ENCODE measurements around the gene TEX9.

DNA sequence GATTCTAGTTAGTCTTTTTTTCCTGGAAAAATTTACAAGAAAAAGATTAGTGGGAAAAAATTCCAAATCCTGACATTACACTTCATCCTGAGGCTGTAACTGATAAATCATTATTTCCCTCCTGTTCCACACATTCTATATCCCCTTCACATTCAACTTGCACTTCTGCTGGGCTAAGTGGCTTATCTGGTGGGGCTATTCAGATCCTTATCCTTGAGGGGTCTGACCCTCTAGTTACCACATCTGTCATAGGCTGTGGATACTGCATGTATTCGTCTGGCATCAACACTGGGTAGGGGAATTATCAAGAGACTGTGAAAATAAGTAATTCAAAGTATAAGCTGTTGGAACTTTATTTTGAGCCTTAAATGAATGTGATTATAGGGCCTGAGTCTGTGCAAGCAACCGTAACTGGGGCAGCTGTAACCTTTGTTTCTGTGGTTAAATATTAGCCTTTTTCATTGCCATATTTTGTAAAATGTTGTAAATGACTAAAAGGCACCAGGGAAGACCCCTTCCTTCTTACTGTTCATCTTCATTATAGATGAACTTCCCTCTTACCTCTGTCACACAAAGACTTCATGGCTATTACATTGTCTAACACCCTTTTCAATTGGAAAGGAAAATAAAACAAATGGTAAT lies 28.0 kb upstream of the TEX9 start:
- TF ChIP-seq, protein P1, sequence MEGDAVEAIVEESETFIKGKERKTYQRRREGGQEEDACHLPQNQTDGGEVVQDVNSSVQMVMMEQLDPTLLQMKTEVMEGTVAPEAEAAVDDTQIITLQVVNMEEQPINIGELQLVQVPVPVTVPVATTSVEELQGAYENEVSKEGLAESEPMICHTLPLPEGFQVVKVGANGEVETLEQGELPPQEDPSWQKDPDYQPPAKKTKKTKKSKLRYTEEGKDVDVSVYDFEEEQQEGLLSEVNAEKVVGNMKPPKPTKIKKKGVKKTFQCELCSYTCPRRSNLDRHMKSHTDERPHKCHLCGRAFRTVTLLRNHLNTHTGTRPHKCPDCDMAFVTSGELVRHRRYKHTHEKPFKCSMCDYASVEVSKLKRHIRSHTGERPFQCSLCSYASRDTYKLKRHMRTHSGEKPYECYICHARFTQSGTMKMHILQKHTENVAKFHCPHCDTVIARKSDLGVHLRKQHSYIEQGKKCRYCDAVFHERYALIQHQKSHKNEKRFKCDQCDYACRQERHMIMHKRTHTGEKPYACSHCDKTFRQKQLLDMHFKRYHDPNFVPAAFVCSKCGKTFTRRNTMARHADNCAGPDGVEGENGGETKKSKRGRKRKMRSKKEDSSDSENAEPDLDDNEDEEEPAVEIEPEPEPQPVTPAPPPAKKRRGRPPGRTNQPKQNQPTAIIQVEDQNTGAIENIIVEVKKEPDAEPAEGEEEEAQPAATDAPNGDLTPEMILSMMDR (conservative IDR thresholded peaks at IDR 0.05) = no peak
- no peak for TF ChIP-seq EZH2 (IDR thresholded peaks at IDR 0.05; ENCODE audit: low read depth)
